OCI-LY7 (cell line): ENCODE results near the gene CXorf38.

Experiments
- CTCF ChIP-seq: fragments of 200-600 bp; sonication (generic); conservative IDR thresholded peaks from 2 replicates; pipeline ENCODE4 v1.5.1; 2014; ENCODE audit warnings: mild to moderate bottlenecking, antibody characterized with exemption, low read length, moderate library complexity, mixed read lengths
- EZH2phosphoT487 ChIP-seq: fragments of 200-600 bp; sonication (generic); IDR thresholded peaks from 2 replicates; pipeline ENCODE4 v1.6.1; 2018; ENCODE audit warnings: low read depth, borderline replicate concordance, mild to moderate bottlenecking, mixed run types, antibody characterized with exemption, low read length, moderate library complexity, mixed read lengths

GRCh38 chrX:40579900-40580536, 67.3 kb downstream of the CXorf38 start:
- no peak for TF ChIP-seq CTCF
- no peak for TF ChIP-seq EZH2phosphoT487
